GM12878 (cell line): ENCODE data around the gene CTSH. TPM values are rescaled to one million over a fixed set of nuclear protein-coding genes. Genes with fewer than 3 reads are reported as not detected.

ENCODE experiments used
- CEBPB ChIP-seq, 2 experiments: fragments of 150-350 bp in 1 of 2; IDR thresholded peaks; 2 replicates each; pipeline ENCODE4 v1.6.1; 2012 to 2014; ENCODE audit warnings: low read depth in 2 of 2, low read length in 2 of 2, borderline replicate concordance in 1 of 2, inconsistent platforms in 1 of 2
- KDM1A ChIP-seq: fragments of 200-600 bp; sonication (generic); IDR thresholded peaks from 2 replicates; pipeline ENCODE4 v1.6.1; 2016; ENCODE audit warnings: borderline replicate concordance
- NFXL1 ChIP-seq: fragments of 450-650 bp; IDR thresholded peaks from 2 replicates; pipeline ENCODE4 v1.6.1; 2017; ENCODE audit warnings: antibody characterized with exemption, mild to moderate bottlenecking, borderline replicate concordance
- SPI1 ChIP-seq: IDR thresholded peaks from 2 replicates; pipeline ENCODE4 v1.6.1; 2011; ENCODE audit warnings: low read depth, mild to moderate bottlenecking, low read length, moderate library complexity, borderline replicate concordance; ENCODE audit not compliant: insufficient read depth
- TAF1 ChIP-seq: IDR thresholded peaks from 2 replicates; pipeline ENCODE4 v1.6.1; 2011; ENCODE audit warnings: mild to moderate bottlenecking, low read depth, low read length, borderline replicate concordance
- polyA plus RNA-seq, 11 experiments: library from polyadenylated mRNA; depleted of rRNA in 4 of 11; unstranded in 6 of 11; stranded (reverse) in 5 of 11; fragments of >200 nt; fragmentation: Nextera tagmentation in 4 of 11; fragmentation: Illumina TruSeq in 1 of 11; extraction: Ambion mirVana in 4 of 11; extraction: Trizol in 1 of 11; gene quantifications; 1 replicate in 1 of 11; 2 replicates in 10 of 11; pipeline versions ENCODE4 v1.2.1 to v1.2.3, GENCODE V29; 2011 to 2016; ENCODE audit warnings: inconsistent platforms in 2 of 11, missing spikeins in 2 of 11, low read depth in 1 of 11
- total RNA-seq, 4 experiments: library from RNA; depleted of rRNA in 3 of 4; stranded (reverse); fragments of >200 nt in 3 of 4; fragmentation: Illumina TruSeq in 1 of 4; extraction: Trizol in 1 of 4; gene quantifications; 2 replicates each; pipeline versions ENCODE4 v1.2.1 to v1.2.3, GENCODE V29; 2013 to 2021
- TF ChIP-seq, protein P1 (sequence below): fragments of 450-650 bp; IDR thresholded peaks from 2 replicates; pipeline ENCODE4 v1.6.1; 2017; ENCODE audit warnings: mild to moderate bottlenecking
- TF ChIP-seq, protein P2 (sequence below): fragments of 450-650 bp; IDR thresholded peaks from 2 replicates; pipeline ENCODE4 v1.6.1; 2017; ENCODE audit warnings: low read depth, mild to moderate bottlenecking, moderate library complexity
- TF ChIP-seq, protein P3 (sequence below): IDR thresholded peaks from 2 replicates; pipeline ENCODE4 v1.6.1; 2012; ENCODE audit warnings: low read length, inconsistent platforms
- TF ChIP-seq, protein P4 (sequence below): fragments of 450-650 bp; IDR thresholded peaks from 2 replicates; pipeline ENCODE4 v1.6.1; 2018; ENCODE audit warnings: mild to moderate bottlenecking, low read depth, moderate library complexity; ENCODE audit not compliant: partially characterized antibody

Gene CTSH
- total and polyA plus RNA-seq, 10 of the 15 experiments (the other 5 are each of a cell fraction or from before 2014, with no cell fraction given) = 30.2 to 1,212 (median 519) TPM

DNA sequence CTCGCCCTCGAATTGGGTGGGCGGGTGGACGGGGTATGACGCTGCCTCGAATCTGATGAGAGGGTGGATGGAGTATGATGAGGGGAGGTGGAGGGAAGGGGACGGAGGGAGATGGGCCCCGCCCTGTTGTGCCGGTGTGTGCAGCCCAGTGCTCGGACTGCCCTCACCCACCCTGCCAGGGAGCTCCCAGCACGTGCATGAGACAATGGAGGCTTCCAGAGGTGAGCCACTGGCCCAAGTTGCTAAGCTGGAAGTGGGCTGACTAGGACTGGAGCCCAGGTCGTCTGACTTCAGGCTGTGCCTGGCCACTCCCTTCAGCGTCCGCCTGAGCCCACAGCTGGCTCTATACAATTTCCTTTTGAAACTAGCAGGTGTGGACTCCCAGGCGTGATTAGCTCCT, 47.0 kb upstream of the CTSH start (continued):
- TF ChIP-seq, protein P1, sequence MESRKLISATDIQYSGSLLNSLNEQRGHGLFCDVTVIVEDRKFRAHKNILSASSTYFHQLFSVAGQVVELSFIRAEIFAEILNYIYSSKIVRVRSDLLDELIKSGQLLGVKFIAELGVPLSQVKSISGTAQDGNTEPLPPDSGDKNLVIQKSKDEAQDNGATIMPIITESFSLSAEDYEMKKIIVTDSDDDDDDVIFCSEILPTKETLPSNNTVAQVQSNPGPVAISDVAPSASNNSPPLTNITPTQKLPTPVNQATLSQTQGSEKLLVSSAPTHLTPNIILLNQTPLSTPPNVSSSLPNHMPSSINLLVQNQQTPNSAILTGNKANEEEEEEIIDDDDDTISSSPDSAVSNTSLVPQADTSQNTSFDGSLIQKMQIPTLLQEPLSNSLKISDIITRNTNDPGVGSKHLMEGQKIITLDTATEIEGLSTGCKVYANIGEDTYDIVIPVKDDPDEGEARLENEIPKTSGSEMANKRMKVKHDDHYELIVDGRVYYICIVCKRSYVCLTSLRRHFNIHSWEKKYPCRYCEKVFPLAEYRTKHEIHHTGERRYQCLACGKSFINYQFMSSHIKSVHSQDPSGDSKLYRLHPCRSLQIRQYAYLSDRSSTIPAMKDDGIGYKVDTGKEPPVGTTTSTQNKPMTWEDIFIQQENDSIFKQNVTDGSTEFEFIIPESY = no peak
- TF ChIP-seq, protein P2, sequence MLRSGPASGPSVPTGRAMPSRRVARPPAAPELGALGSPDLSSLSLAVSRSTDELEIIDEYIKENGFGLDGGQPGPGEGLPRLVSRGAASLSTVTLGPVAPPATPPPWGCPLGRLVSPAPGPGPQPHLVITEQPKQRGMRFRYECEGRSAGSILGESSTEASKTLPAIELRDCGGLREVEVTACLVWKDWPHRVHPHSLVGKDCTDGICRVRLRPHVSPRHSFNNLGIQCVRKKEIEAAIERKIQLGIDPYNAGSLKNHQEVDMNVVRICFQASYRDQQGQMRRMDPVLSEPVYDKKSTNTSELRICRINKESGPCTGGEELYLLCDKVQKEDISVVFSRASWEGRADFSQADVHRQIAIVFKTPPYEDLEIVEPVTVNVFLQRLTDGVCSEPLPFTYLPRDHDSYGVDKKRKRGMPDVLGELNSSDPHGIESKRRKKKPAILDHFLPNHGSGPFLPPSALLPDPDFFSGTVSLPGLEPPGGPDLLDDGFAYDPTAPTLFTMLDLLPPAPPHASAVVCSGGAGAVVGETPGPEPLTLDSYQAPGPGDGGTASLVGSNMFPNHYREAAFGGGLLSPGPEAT = no peak
- TF ChIP-seq CEBPB (IDR thresholded peaks at IDR 0.05; ENCODE audit: borderline replicate concordance in 1 of 2, low read depth in 2 of 2, low read length in 2 of 2) (no peak), NFXL1 (no peak), KDM1A (no peak), SPI1 (no peak), TAF1 (no peak)
- TF ChIP-seq, protein P3, sequence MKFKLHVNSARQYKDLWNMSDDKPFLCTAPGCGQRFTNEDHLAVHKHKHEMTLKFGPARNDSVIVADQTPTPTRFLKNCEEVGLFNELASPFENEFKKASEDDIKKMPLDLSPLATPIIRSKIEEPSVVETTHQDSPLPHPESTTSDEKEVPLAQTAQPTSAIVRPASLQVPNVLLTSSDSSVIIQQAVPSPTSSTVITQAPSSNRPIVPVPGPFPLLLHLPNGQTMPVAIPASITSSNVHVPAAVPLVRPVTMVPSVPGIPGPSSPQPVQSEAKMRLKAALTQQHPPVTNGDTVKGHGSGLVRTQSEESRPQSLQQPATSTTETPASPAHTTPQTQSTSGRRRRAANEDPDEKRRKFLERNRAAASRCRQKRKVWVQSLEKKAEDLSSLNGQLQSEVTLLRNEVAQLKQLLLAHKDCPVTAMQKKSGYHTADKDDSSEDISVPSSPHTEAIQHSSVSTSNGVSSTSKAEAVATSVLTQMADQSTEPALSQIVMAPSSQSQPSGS = no peak
- TF ChIP-seq, protein P4, sequence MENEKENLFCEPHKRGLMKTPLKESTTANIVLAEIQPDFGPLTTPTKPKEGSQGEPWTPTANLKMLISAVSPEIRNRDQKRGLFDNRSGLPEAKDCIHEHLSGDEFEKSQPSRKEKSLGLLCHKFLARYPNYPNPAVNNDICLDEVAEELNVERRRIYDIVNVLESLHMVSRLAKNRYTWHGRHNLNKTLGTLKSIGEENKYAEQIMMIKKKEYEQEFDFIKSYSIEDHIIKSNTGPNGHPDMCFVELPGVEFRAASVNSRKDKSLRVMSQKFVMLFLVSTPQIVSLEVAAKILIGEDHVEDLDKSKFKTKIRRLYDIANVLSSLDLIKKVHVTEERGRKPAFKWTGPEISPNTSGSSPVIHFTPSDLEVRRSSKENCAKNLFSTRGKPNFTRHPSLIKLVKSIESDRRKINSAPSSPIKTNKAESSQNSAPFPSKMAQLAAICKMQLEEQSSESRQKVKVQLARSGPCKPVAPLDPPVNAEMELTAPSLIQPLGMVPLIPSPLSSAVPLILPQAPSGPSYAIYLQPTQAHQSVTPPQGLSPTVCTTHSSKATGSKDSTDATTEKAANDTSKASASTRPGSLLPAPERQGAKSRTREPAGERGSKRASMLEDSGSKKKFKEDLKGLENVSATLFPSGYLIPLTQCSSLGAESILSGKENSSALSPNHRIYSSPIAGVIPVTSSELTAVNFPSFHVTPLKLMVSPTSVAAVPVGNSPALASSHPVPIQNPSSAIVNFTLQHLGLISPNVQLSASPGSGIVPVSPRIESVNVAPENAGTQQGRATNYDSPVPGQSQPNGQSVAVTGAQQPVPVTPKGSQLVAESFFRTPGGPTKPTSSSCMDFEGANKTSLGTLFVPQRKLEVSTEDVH = no peak
